Stimulated activated CD4-positive, alpha-beta T cell treated with anti-CD3 and anti-CD28 coated beads, Interleukin-2, amount 100 ng/mL, for 24 hours (primary cell): ENCODE results near the gene FRAS1.
"Not testable (repeated sequence)": the region's sequence is repeated elsewhere in the genome, so short reads cannot be mapped to it uniquely, and the experiment has no call there.

Experiments
- DNase-seq, 2 donors: peaks; one replicate each; pipeline ENCODE4 v3.0.0-alpha.2; 2020

FRAS1 gene

GRCh38 chr4:78296261-78296660 is 239.1 kb downstream of the FRAS1 start:
- DNase-seq = no peak

DNA sequence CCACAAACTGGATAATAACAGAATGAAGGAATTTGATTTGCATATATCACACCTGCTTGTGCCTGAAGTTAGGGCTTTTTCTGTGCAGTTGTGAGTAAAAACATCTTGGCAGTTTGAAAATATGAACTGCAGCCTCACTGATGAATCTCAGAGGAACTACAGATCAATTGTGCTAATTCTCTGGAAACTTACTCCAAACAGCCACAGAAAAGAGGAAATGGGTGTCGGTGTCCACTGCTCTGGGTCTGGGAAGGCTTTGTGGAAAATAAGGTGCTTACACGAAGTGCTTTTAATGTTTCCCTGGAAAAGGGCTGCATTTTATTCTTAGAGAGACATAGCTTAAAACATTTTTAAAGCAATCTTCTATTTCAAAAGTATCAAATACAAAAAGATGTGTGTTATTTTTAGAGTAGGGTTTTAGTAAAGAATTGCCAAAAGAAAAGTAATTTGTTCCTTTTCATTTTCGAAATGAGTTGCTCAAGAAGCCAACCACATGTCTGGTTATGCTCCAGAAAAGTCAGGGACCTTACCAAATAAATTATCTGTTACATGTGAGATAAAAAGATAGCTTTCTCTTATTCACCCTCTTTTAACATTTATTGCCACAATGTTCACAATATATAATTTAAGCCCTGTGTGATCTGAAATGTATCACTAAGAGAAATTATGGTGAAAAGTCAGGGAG is 240.1 kb downstream of the FRAS1 start:
- DNase-seq = no peak

DNA sequence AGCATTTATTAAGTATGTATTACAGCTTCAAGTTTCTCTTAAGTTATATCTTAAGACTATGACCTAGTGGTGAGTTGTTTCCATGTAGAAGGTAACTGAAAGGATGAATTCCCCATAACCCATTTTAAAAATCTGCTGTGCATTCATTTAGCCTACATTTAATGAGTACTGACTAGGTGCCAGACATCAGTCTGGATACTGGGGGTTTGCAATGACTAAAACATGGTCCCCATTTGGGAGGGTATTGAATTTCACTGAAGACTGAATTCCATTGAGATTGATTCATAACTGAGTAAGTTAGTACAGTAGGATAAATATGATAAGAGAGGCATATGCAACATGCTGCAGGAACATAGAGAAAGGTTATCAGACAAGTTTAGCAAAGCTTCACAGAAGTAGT is 241.5 kb downstream of the FRAS1 start:
- DNase-seq = no peak

DNA sequence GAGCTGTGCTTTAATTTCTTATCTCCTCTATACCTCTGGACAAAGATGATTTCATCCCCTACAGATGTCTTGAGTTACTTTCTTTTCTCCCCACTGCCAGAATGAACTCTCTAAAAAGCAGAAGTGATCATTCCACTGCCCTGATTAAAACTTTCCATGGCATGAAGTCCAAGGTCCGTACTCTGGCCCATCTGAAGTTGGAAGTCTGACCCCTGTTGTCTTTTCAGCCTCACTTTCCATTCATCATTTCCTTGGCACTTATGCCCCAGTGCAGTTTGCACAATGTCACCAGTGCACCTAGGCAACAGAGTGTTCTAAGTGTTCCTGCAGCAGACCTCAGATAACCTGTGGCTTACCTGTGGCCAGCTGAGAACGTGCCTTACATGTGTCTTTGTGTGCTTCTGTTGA is 242.4 kb downstream of the FRAS1 start:
- DNase-seq = no peak

- not testable (repeated sequence) for DNase-seq
These were observed 250.1 kb downstream of the FRAS1 start for GRCh38 chr4:78307263-78307662.

- DNase-seq = no peak
These were observed 251.4 kb downstream of the FRAS1 start for GRCh38 chr4:78308517-78308916.

DNA sequence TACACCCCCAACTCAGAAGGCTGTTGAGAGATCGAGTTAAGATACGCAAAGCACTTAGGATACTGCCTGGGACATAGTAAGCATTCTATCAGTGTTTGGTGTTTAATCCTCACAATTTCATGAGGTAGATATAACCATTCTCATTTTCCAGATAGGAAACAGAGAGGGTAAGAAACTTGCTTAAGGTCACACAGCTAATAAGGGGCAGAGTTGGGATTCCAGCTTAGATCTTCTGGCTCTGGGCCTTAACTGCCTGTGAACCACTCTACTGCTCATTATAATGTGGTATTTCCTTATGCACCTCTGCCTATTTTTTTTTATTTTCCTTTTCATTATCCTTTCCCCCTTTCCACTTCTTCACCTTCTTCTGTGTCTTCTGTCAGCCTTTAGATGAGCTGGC is 252.2 kb downstream of the FRAS1 start:
- DNase-seq = no peak

GRCh38 chr4:78310007-78310739 is 253.1 kb downstream of the FRAS1 start:
- no peak for DNase-seq

- no peak for DNase-seq
These were observed 253.6 kb downstream of the FRAS1 start for GRCh38 chr4:78310740-78311115.

GRCh38 chr4:78311306-78311705 is 254.2 kb downstream of the FRAS1 start:
- DNase-seq = no peak

- no peak for DNase-seq
These were observed 256.0 kb downstream of the FRAS1 start for GRCh38 chr4:78312989-78313753.

GRCh38 chr4:78313754-78314120 is 256.6 kb downstream of the FRAS1 start:
- DNase-seq = no peak

GRCh38 chr4:78318126-78318525 is 261.0 kb downstream of the FRAS1 start:
- no peak for DNase-seq

GRCh38 chr4:78320349-78320935 is 263.3 kb downstream of the FRAS1 start:
- no peak for DNase-seq

- no peak for DNase-seq
These were observed 264.9 kb downstream of the FRAS1 start for GRCh38 chr4:78322032-78322431.

- DNase-seq = no peak
These were observed 266.3 kb downstream of the FRAS1 start for GRCh38 chr4:78323439-78323838.

DNA sequence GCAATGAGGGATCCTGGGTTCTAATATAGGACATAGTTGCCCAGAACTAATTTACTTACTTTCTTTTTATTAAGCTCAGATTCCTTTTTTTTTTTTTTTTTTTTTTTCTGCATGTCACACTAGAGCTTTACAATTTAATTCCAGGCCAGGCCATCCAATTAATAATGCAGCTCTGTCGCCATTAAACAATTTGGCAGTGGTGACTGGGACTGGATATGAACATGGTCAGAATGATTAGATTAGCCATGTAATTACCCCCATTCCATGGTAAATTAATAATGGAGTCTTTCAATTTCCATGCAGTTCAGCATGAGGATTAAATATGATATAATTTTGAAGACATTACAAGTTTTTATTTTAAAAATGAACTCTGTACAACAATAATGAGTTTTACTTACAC is 267.5 kb downstream of the FRAS1 start:
- DNase-seq = no peak

- DNase-seq = no peak
These were observed 268.4 kb downstream of the FRAS1 start for GRCh38 chr4:78325271-78326157.

DNA sequence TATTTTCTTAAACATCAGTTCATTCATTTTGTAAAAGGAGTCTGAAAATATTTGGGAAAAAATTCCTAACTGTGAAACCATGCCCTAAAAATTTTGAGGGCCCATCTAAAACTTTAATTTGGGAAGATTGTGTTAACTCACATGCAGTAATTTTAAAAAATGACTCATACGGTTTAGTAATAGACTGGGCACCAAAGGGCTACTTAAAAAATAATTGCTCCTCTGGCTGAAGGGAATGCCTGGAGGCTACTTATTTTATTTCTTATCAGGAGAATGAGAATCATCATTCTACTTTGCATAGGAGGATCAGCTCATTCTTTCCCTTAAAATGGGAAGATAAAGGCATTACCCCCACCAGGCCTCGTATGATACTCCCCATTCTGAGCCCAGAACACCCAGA is 271.5 kb downstream of the FRAS1 start:
- DNase-seq = not testable (repeated sequence)

DNA sequence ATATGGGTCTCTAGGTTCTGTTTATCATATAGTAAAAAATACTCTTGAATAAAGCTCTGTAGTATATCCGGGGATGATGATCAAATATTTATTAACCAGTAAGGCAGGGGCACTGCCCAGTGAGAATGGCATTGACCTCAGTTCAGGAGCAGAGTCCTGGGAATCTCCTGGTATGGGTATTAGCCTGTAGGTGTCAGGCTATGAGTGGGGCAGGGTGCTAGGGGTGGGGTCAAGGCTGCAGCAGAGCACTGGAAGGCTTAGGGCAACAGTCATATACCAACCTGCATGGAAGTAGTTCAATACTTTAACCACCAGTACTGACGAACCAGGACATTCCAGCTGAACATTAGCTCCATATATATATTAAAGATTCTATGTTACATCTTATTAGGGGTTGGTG is 274.1 kb downstream of the FRAS1 start:
- no peak for DNase-seq

DNA sequence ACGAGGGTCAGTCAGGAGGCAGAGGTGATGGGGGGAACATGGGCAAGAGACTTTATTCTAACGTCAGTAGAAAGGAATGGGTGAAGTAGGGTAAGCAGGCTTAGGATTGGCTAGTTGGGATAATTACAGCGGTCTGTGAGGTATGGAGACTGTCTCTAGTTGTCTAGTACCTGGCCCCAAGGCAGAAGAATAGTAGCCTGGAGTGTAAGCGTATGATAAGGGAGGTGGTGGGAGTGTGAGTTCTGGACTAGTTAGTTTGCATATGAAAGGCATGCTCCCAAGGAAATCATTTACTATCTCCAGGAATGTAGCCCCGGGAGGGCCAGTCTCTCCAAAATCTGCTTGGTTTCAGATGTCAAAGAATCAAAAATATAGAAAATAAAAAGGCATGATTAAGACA is 274.8 kb downstream of the FRAS1 start:
- DNase-seq = no peak

- no peak for DNase-seq
These were observed 275.9 kb downstream of the FRAS1 start for GRCh38 chr4:78332976-78333375.
